GM18505 (cell line): Measurements from ENCODE around the gene HIVEP1.

Experiments used
- ATAC-seq: cut with Tn5 transposase; IDR thresholded peaks from one replicate; pipeline ENCODE4 v1.9.1; 2021; ENCODE audit not compliant: unreplicated experiment
- POLR2A ChIP-seq: IDR thresholded peaks from 4 replicates; pipeline ENCODE4 v1.6.1; 2011; ENCODE audit warnings: borderline replicate concordance; ENCODE audit not compliant: insufficient read depth, insufficient read length; ENCODE audit errors: extremely low read depth

The HIVEP1 gene

GRCh38 chr6:12118607-12119006 is 106.5 kb downstream of the HIVEP1 start:
- no peak for TF ChIP-seq POLR2A
- no peak for ATAC-seq

DNA sequence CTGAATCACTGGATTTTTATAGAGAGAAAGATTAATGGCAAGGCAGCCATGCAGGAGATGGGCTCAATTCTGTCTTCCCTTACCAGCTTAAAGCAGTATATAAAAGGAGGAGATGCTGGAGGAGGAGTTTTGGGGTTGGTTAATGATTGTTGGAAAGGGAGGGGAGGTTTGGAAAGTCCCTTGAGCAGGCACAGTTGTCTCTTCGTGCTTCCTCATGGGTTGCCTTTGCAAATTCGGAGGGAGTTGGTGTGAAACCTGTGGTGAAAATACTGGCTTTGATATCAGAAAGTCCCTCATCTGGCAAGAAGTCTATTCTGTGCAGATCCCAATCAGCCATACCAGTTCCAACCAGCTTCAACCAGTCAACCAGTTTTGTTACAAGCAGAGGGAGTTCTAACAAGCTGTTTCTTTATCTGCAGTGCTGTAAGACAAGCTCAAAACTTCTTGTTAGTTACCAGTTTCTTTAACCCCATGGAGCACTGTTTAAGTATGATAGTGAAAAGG is 107.0 kb downstream of the HIVEP1 start:
- TF ChIP-seq POLR2A, result peak; percentile 47
- peak; percentile 70 for ATAC-seq

DNA sequence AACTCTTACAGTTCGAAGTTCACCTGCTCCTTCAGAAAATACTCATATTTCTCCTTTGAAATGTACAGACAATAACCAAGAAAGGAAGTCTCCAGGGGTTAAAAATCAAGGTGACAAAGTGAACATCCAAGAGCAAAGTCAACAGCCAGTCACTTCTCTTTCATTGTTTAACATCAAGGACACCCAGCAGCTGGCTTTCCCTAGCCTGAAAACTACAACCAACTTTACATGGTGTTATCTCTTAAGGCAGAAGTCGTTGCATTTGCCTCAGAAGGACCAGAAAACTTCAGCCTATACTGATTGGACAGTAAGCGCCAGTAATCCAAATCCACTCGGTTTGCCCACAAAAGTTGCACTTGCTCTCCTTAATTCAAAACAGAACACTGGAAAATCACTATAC is 113.3 kb downstream of the HIVEP1 start:
- ATAC-seq, result no peak

GRCh38 chr6:12126051-12126450 is 113.9 kb downstream of the HIVEP1 start:
- no peak for ATAC-seq

More for the DNA sequence above, 113.3 kb downstream of the HIVEP1 start:
- no peak for TF ChIP-seq POLR2A

DNA sequence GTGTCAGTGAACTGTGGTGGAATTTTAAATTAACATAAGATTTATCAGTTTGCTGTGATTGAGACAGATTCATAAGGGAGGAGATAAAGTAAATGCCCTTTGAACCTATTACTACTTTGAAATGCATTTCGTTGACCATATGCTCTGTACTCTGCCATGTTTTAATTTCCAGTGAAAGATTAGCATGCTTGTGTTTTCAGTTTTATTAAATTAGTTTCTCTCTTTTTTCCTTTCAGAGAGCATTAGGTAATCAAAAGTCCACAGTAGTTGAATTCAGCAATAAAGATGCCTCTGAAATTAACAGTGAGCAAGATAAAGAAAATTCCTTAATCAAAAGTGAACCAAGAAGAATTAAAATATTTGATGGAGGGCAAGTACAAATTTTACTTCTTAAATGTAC is 117.4 kb downstream of the HIVEP1 start:
- TF ChIP-seq POLR2A, result no peak
- no peak for ATAC-seq

More at GRCh38 chr6:12126051-12126450, 113.9 kb downstream of the HIVEP1 start:
- TF ChIP-seq POLR2A, result no peak

GRCh38 chr6:12132351-12133222 is 120.5 kb downstream of the HIVEP1 start:
- no peak for ATAC-seq
- TF ChIP-seq POLR2A, result no peak

- TF ChIP-seq POLR2A, result no peak
- no peak for ATAC-seq
Observed at GRCh38 chr6:12134581-12134980, 122.5 kb downstream of the HIVEP1 start.

- no peak for TF ChIP-seq POLR2A
- ATAC-seq, result no peak
Observed at GRCh38 chr6:12134991-12135390, 122.9 kb downstream of the HIVEP1 start.

DNA sequence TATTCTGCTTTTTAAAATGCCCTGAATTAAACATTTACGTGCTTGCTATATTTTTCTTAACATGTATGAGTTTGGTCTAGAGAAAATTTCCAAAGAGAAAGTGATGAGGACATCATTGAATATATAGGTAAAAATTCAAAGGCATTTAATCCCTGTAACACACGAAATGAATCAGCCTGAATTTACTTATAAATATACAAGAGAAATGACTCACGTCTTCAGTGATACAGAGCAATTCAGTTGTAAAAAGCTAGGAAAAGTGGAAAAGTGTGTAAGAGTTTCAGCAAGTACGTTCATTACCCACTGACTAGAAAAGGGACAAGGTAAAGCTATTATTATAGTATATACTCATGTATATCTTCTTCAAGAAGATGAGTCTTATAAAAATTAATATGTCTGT is 124.8 kb downstream of the HIVEP1 start:
- no peak for TF ChIP-seq POLR2A
- ATAC-seq, result no peak

DNA sequence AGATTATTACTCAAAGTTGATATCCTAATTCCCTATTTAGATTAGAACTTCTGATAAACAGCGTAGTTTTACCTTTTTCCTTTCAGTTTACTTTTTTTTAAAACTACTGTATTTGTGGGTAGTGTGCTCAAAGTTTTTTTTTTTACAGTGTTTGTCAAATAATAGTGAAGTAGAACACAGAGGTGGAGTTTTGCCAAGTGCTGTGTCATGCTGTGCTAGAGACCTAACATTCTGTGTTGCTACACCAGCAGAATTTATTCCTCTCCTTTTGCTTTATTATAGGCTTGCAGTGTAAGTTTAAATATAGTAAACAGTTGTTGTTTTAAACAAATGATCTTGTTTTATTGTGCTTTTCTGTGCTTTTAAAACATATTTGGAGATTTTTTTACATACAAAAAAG is 125.4 kb downstream of the HIVEP1 start:
- TF ChIP-seq POLR2A, result no peak
- ATAC-seq, result no peak

- ATAC-seq, result no peak
- TF ChIP-seq POLR2A, result no peak
Observed at GRCh38 chr6:12138381-12138780, 126.3 kb downstream of the HIVEP1 start.

DNA sequence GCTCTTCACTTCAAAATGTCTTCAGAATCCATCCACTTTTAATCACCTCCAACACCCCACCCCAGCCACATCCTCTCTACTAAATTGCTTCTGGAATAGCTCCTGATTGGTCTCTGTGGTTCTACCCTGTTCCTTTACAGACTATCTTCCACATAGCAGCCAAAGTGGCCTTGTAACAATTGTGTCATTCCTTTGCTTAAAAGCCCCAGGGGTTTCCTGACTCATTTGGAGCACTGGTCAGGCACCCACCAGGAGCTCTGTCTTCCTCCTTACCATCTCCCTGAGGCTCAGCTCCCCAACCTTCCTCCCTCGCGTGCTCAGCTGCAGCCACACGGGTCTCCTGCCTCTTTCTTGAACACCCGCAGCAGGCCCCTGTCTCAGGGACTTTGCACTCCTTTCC is 126.8 kb downstream of the HIVEP1 start:
- ATAC-seq, result no peak
- no peak for TF ChIP-seq POLR2A

GRCh38 chr6:12147557-12148316 is 135.6 kb downstream of the HIVEP1 start:
- no peak for ATAC-seq
- TF ChIP-seq POLR2A, result no peak
